Measurements from ENCODE around the gene CD83. TPM values are rescaled to one million over a fixed set of nuclear protein-coding genes. Genes with fewer than 3 reads are reported as not detected.

The CD83 gene
- total RNA-seq, 1 experiment from 2014 or later, result 15.2 TPM

GRCh38 chr6:14138701-14139215 lies 21.2 kb downstream of the CD83 start:
- TF ChIP-seq EZH2phosphoT487 (IDR thresholded peaks at IDR 0.05; ENCODE audit: borderline replicate concordance, low read length), result no peak
- TF ChIP-seq EZH2 (IDR thresholded peaks at IDR 0.05; ENCODE audit: low read length, unreplicated experiment), result no peak
- no peak for TF ChIP-seq CTCF (conservative IDR thresholded peaks at IDR 0.05; ENCODE audit: low read depth, low read length)
- H3K36me3 ChIP-seq (ENCODE audit: low read depth, low read length), result no peaks in the 10 kb centered on the region
- H3K4me3 ChIP-seq (ENCODE audit: low read length), result no peak overlapping the region
- no peak overlapping the region for H2AFZ ChIP-seq (ENCODE audit: low read length)
- no peaks in the 10 kb centered on the region for H3F3A ChIP-seq (ENCODE audit: low read length, unreplicated experiment)
- ATAC-seq (no peak), DNase-seq (no peak)
- no peaks in the 10 kb centered on the region for H3K9me2 ChIP-seq (replicated peaks; ENCODE audit: low read length)
- no peaks in the 10 kb centered on the region for H3K27me3 ChIP-seq (ENCODE audit: low read length)
- H3K79me2 ChIP-seq (ENCODE audit: low read length), result no peaks in the 10 kb centered on the region
- no TSS peak for BruUV-seq (replicated peaks)
- H4K20me1 ChIP-seq (ENCODE audit: low read length), result no peaks in the 10 kb centered on the region
- intact Hi-C loops (cut with micrococcal nuclease), result no loop called here
- CTCF ChIA-PET, result no interaction called here
- H3K9ac ChIP-seq (ENCODE audit: low read length), result no peak overlapping the region
- POLR2A ChIA-PET (ENCODE audit: unreplicated experiment), result no interaction called here
- H3K9me3 ChIP-seq (ENCODE audit: low read length), result no peaks in the 10 kb centered on the region
- no peak overlapping the region for H3K4me2 ChIP-seq (ENCODE audit: low read length)
- no peaks in the 10 kb centered on the region for H3K4me1 ChIP-seq (ENCODE audit: insufficient read depth, low read length)
- no peak overlapping the region for H3K27ac ChIP-seq (ENCODE audit: low read length)

- H3K27ac ChIP-seq (ENCODE audit: low read length), result no peak overlapping the region
- H3K36me3 ChIP-seq (ENCODE audit: low read depth, low read length), result no peaks in the 10 kb centered on the region
- H3K4me3 ChIP-seq (ENCODE audit: low read length), result no peak overlapping the region
- no peak overlapping the region for H3K4me2 ChIP-seq (ENCODE audit: low read length)
- ATAC-seq, result no peak
- DNase-seq, result no peak
- POLR2A ChIA-PET (ENCODE audit: unreplicated experiment), result no interaction called here
- H2AFZ ChIP-seq (ENCODE audit: low read length), result no peak overlapping the region
- intact Hi-C loops (cut with micrococcal nuclease), result loop anchor here (5.0 kb wide), 1 partner anchor 74 kb away; no protein-coding TSS in a partner anchor
- H3K9me2 ChIP-seq (replicated peaks; ENCODE audit: low read length), result no peaks in the 10 kb centered on the region
- H3F3A ChIP-seq (ENCODE audit: low read length, unreplicated experiment), result no peaks in the 10 kb centered on the region
- no peaks in the 10 kb centered on the region for H3K79me2 ChIP-seq (ENCODE audit: low read length)
- no peaks in the 10 kb centered on the region for H3K9me3 ChIP-seq (ENCODE audit: low read length)
- H3K9ac ChIP-seq (ENCODE audit: low read length), result no peak overlapping the region
- CTCF ChIA-PET, result no interaction called here
- H3K27me3 ChIP-seq (ENCODE audit: low read length), result no peaks in the 10 kb centered on the region
- H3K4me1 ChIP-seq (ENCODE audit: insufficient read depth, low read length), result no peaks in the 10 kb centered on the region
- BruUV-seq (replicated peaks), result no TSS peak
- TF ChIP-seq CTCF (conservative IDR thresholded peaks at IDR 0.05; ENCODE audit: low read depth, low read length) (no peak), EZH2 (IDR thresholded peaks at IDR 0.05; ENCODE audit: low read length, unreplicated experiment) (no peak), EZH2phosphoT487 (IDR thresholded peaks at IDR 0.05; ENCODE audit: borderline replicate concordance, low read length) (no peak)
- H4K20me1 ChIP-seq (ENCODE audit: low read length), result no peaks in the 10 kb centered on the region
Observed at GRCh38 chr6:14141351-14142062, 23.9 kb downstream of the CD83 start.

GRCh38 chr6:14142063-14142450 lies 24.5 kb downstream of the CD83 start:
- Histone ChIP-seq H3K9me2 (replicated peaks; ENCODE audit: low read length) (no peaks in the 10 kb centered on the region), H3F3A (ENCODE audit: low read length, unreplicated experiment) (no peaks in the 10 kb centered on the region), H3K4me2 (ENCODE audit: low read length) (no peak overlapping the region), H3K27ac (ENCODE audit: low read length) (no peak overlapping the region), H4K20me1 (ENCODE audit: low read length) (no peaks in the 10 kb centered on the region), H3K9me3 (ENCODE audit: low read length) (no peaks in the 10 kb centered on the region), H3K9ac (ENCODE audit: low read length) (no peak overlapping the region), H3K36me3 (ENCODE audit: low read depth, low read length) (no peaks in the 10 kb centered on the region), H3K4me1 (ENCODE audit: insufficient read depth, low read length) (no peaks in the 10 kb centered on the region), H3K79me2 (ENCODE audit: low read length) (no peaks in the 10 kb centered on the region), H2AFZ (ENCODE audit: low read length) (no peak overlapping the region), H3K4me3 (ENCODE audit: low read length) (no peak overlapping the region), H3K27me3 (ENCODE audit: low read length) (no peaks in the 10 kb centered on the region)
- TF ChIP-seq CTCF (conservative IDR thresholded peaks at IDR 0.05; ENCODE audit: low read depth, low read length) (no peak), EZH2 (IDR thresholded peaks at IDR 0.05; ENCODE audit: low read length, unreplicated experiment) (no peak), EZH2phosphoT487 (IDR thresholded peaks at IDR 0.05; ENCODE audit: borderline replicate concordance, low read length) (no peak)
- intact Hi-C loops (cut with micrococcal nuclease), result loop anchor here (5.0 kb wide), 1 partner anchor 75 kb away; no protein-coding TSS in a partner anchor
- BruUV-seq (replicated peaks), result no TSS peak
- CTCF ChIA-PET, result no interaction called here
- POLR2A ChIA-PET (ENCODE audit: unreplicated experiment), result no interaction called here
- DNase-seq (no peak), ATAC-seq (no peak)
